ENCODE data around the gene CDH4.
"Not testable (repeated sequence)": the region's sequence is repeated elsewhere in the genome, so short reads cannot be mapped to it uniquely, and the experiment has no call there.

CDH4 gene

GRCh38 chr20:61475729-61476128 is 223.7 kb downstream of the CDH4 start:
- DNase-seq, result no peak

DNA sequence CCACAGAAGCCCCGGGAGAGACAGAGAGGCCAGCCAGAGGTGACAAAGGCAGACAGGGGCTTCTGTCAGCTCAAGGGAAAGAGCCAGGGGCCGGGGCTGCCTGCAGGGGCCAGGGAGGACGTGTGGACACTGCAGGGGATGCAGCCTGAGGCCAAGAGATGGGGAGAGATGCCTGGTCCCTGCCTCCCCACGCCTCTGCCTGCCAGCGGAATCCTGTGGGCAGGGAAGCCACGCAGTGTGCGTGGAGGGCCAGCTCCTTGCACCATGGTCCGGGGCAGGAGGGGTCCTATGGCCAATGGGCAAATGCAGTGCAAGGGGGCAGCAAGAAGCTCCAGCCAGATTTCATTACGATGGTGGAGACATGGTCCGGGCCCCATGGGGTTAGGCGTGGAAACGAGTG is 224.9 kb downstream of the CDH4 start:
- DNase-seq, result no peak

DNA sequence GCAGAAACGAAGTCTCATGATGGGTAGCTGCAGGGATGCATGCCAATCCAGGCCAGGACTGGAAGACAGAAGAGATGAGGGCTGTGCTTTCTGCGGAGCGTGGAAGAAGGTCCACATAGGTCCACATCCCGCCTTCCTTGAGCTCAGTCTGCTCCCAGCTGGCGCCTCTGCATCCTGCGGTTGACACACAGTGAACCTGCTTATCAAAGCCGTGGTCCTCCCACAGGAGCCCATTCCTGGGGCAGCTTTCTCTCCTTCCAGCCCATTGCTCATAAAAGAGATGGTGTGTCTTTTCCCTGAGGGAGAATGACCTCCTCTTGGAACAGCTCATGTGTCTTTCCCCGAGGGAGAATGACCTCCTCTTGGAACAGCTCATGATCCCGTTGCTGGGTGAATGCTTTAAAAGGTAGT is 225.4 kb downstream of the CDH4 start:
- no peak for DNase-seq

- no peak for DNase-seq
Observed at GRCh38 chr20:61478094-61478493, 226.0 kb downstream of the CDH4 start.

DNA sequence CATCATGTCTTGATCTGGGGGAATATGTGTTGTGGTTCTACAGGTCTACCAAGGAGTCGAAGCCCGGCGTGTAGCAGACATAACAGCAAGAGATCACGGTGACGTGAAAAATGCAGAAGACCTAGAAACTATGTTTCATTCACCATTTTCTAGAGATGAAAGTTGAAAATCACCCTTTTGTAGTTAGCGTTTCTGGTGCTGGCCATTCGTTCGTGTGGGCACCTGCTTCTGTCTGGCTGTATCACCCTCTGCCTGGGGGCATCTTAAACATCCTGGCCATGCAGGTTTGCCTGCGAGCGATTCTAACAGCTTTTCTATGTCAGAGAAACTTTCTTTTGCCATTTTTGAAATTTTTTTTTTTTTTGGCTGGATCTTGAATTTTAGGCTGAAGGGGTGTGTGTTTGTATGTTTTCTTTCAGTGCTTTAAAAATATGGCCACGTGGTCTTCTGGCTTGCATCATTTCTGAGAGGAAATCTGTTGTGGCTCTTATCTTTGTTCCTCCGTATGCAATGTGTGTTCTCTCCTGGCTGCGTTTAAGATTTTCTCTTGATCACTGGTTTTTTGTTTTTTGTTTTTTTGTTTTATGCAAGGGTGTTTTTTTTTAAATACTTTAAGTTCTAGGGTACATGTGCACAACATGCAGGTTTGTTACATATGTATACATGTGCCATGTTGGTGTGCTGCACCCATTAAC is 226.7 kb downstream of the CDH4 start:
- no peak for DNase-seq

DNA sequence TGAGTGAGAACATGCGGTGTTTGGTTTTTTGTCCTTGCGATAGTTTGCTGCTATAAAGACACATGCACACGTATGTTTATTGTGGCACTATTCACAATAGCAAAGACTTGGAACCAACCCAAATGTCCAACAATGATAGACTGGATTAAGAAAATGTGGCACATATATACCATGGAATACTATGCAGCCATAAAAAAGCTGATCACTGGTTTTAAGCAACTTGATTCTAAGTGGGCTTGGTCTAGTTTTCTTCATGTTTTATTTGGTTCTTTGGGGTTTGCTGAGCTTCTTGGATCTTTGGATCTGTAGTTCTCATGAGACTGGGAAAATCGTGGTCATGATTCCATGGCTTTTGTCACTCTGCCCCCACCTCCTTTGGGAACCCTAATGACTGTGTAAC is 227.4 kb downstream of the CDH4 start:
- not testable (repeated sequence) for DNase-seq

GRCh38 chr20:61480158-61480825 is 228.2 kb downstream of the CDH4 start:
- DNase-seq, result no peak

- no peak for DNase-seq
Observed at GRCh38 chr20:61482056-61482887, 230.2 kb downstream of the CDH4 start.

GRCh38 chr20:61482901-61483300 is 230.8 kb downstream of the CDH4 start:
- no peak for DNase-seq

DNA sequence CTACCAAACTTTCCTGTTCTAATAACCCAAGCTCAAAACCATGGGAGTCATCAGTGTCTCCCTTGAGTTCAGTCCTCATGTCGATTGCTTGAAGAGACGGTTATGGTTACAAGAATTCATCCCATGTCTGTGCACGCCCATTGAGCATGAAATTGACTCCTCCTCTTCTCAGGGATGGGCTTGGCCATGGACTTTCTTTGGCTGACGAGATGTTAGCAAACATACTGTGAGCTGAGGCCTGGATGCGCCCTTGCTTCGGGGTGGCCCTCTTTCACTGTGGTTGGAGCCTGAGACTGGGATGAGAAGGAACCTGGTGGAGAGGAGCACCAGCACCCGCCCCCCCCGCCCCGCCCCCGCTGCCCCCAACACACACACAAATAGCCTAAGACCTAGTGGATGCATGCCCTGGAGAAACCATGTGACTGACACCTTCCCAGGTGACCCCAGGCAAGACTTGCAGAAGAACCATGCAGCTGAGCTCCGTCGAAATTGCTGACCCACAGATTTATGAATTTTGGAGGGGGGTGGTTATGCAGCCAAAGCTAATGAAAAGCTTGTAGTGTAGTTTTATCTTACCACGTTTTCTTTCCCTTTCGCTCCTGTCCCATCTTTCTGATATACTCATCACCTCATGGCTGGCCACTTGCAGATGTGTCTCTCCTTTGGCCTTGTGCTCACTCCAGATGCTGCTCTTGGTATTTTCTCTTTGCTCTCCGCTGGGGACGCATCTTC is 231.4 kb downstream of the CDH4 start:
- DNase-seq, result no peak

DNA sequence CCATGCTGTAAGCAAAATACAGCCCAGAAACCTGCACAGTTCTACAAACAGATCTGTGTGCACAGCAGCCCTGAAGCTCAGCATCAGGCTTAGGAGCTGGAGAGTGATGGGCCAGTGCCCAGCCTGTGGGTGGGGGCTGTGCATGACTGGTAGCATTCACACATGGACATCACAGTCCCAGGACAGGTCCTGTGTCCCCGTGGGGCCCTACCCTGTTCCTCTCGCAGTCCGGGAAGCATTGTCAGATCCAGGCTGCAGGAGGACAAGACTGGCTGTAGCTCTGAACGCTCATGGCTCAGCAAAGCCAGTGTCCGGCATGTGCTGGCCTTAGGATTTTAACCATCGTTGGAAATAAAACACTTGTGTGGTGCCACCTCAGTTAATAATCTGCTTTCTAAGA is 234.1 kb downstream of the CDH4 start:
- no peak for DNase-seq

DNA sequence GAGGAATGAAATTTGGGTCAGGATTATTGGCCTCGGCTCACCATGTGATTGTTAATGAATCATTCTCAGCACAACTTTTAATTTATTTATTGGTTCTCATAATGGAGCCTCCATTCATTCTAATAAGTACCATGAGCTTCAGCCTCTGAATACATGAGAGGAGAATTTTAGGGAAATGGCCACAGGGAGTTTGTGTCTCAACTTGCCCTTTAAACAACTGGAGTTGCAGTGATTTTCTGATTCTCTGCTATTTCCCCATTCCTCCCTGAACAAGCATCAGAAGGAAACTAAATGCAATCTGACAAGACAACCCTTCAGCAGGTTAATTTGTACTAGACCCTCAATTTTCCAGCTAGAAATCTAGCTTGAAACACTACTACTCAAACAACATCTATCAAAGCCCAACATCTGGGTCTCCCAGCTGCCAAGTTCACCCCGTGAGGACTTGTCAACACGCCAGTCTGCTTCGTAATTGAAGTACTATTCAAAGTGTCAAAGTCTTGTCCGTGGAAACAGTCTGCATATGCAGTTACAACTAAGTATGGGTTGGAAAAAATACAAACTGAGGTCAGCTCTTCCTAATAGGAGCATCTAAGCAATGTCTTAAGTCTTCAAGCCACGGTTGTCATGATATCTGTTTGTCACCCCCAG is 235.4 kb downstream of the CDH4 start:
- DNase-seq, result no peak

GRCh38 chr20:61487997-61488371 is 235.9 kb downstream of the CDH4 start:
- no peak for DNase-seq

GRCh38 chr20:61490721-61491120 is 238.7 kb downstream of the CDH4 start:
- no peak for DNase-seq

- DNase-seq, result no peak
Observed at GRCh38 chr20:61492065-61492464, 240.0 kb downstream of the CDH4 start.

- no peak for DNase-seq
Observed at GRCh38 chr20:61493798-61494305, 241.8 kb downstream of the CDH4 start.

GRCh38 chr20:61494763-61495575 is 242.9 kb downstream of the CDH4 start:
- DNase-seq, result no peak

GRCh38 chr20:61497029-61497627 is 245.1 kb downstream of the CDH4 start:
- DNase-seq, result no peak

DNA sequence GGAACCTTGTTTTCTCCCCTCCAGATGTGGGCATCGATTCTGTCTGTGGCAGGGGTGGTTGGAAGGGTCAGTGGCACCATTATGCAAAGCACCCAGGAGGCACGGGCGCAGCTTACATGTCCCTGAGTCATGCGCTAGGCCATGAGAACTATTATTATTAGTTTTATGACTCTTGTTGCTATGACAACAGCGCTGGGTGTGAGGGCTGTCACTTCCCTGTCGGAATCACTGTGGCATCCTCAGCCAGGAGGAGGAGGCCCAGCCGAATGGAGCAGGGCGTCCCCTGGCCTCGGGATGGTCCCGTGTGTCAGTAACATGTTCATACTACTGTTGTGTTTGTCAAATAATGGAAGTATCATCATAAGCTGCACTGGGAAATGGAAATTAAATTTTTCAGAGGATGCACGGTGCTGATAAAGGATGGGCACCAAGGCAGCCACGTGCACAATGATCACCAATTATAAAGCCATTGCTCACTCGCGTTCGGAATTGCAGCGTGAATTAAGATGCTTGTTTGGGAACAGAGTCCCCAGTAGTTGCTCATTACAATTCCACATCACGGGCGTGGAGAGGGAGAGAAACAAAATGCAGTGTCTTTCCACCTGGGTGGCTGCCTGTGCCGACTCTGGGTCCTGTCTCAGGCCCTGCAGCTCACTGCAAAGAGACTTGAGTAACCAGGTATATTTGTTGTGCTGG is 247.9 kb downstream of the CDH4 start:
- DNase-seq, result no peak

GRCh38 chr20:61500791-61501321 is 248.8 kb downstream of the CDH4 start:
- peak; percentile 6 for DNase-seq
